SJSA1 (cell line): ENCODE measurements around the gene DSCAM. TPM values are rescaled to one million over a fixed set of nuclear protein-coding genes. Genes with fewer than 3 reads are reported as not detected.

Source experiments
- DNase-seq, 2 experiments: peaks; one replicate each; pipeline ENCODE4 v3.0.0-alpha.2; 2015 to 2020; ENCODE audit warnings: low spot score in 2 of 2, low read depth in 1 of 2
- H3K27ac ChIP-seq: fragments of 250-450 bp; sonication (Bioruptor Pico); 2 replicates; pipeline ENCODE4 v1.5.1; 2020; ENCODE audit warnings: mild to moderate bottlenecking, moderate library complexity
- H3K27me3 ChIP-seq: fragments of 250-450 bp; sonication (Bioruptor Pico); replicated peaks from 2 replicates; pipeline ENCODE4 v1.5.1; 2020; ENCODE audit warnings: mild to moderate bottlenecking, moderate library complexity
- H3K36me3 ChIP-seq: fragments of 250-450 bp; sonication (Bioruptor Pico); 2 replicates; pipeline ENCODE4 v1.5.1; 2020; ENCODE audit warnings: mild to moderate bottlenecking
- H3K4me1 ChIP-seq: fragments of 250-450 bp; sonication (Bioruptor Pico); replicated peaks from 2 replicates; pipeline ENCODE4 v1.6.1; 2021; ENCODE audit warnings: mild to moderate bottlenecking
- H3K4me3 ChIP-seq: fragments of 250-450 bp; sonication (Bioruptor Pico); 2 replicates; pipeline ENCODE4 v1.5.1; 2020; ENCODE audit warnings: mild to moderate bottlenecking
- H3K9me3 ChIP-seq: fragments of 250-450 bp; sonication (Bioruptor Pico); replicated peaks from 2 replicates; pipeline ENCODE4 v1.5.1; 2020; ENCODE audit warnings: mild to moderate bottlenecking
- total RNA-seq: library from RNA; depleted of rRNA; stranded (reverse); fragments of >200 nt; shearing (Covaris generic); gene quantifications from 2 replicates; pipeline ENCODE4 v1.2.3, GENCODE V29; 2014

The DSCAM gene
- total RNA-seq, 1 experiment from 2014 or later = not detected

- Histone ChIP-seq H3K27me3 (no peaks in the 10 kb centered on the region), H3K4me1 (no peaks in the 10 kb centered on the region), H3K36me3 (no peaks in the 10 kb centered on the region), H3K27ac (no peak overlapping the region), H3K4me3 (no peak overlapping the region), H3K9me3 (no peaks in the 10 kb centered on the region)
- no peak for DNase-seq
Observed at GRCh38 chr21:40074710-40075109, 772.2 kb downstream of the DSCAM start.

- no peak overlapping the region for H3K27ac ChIP-seq
- H3K36me3 ChIP-seq = no peaks in the 10 kb centered on the region
- H3K9me3 ChIP-seq = no peaks in the 10 kb centered on the region
- no peaks in the 10 kb centered on the region for H3K4me1 ChIP-seq
- no peak overlapping the region for H3K4me3 ChIP-seq
- no peak for DNase-seq
- H3K27me3 ChIP-seq = no peaks in the 10 kb centered on the region
Observed at GRCh38 chr21:40074198-40074597, 772.8 kb downstream of the DSCAM start.

- no peak for DNase-seq
- Histone ChIP-seq H3K27ac (no peak overlapping the region), H3K36me3 (no peaks in the 10 kb centered on the region), H3K9me3 (no peaks in the 10 kb centered on the region), H3K4me1 (no peaks in the 10 kb centered on the region), H3K4me3 (no peak overlapping the region), H3K27me3 (no peaks in the 10 kb centered on the region)
Observed at GRCh38 chr21:40073642-40074041, 773.3 kb downstream of the DSCAM start.

GRCh38 chr21:40070871-40071270 lies 776.1 kb downstream of the DSCAM start:
- Histone ChIP-seq H3K9me3 (no peaks in the 10 kb centered on the region), H3K4me1 (no peaks in the 10 kb centered on the region), H3K4me3 (no peak overlapping the region), H3K27me3 (no peaks in the 10 kb centered on the region), H3K27ac (no peak overlapping the region), H3K36me3 (no peaks in the 10 kb centered on the region)
- no peak for DNase-seq

GRCh38 chr21:40067751-40068150 lies 779.2 kb downstream of the DSCAM start:
- no peaks in the 10 kb centered on the region for H3K4me1 ChIP-seq
- H3K4me3 ChIP-seq = no peak overlapping the region
- no peaks in the 10 kb centered on the region for H3K9me3 ChIP-seq
- no peak for DNase-seq
- H3K27ac ChIP-seq = no peak overlapping the region
- no peaks in the 10 kb centered on the region for H3K27me3 ChIP-seq
- no peaks in the 10 kb centered on the region for H3K36me3 ChIP-seq

- DNase-seq = no peak
- no peak overlapping the region for H3K27ac ChIP-seq
- no peaks in the 10 kb centered on the region for H3K9me3 ChIP-seq
- H3K4me1 ChIP-seq = no peaks in the 10 kb centered on the region
- no peaks in the 10 kb centered on the region for H3K36me3 ChIP-seq
- no peaks in the 10 kb centered on the region for H3K27me3 ChIP-seq
- no peak overlapping the region for H3K4me3 ChIP-seq
Observed at GRCh38 chr21:40066221-40066620, 780.7 kb downstream of the DSCAM start.

GRCh38 chr21:40060083-40060677 lies 786.8 kb downstream of the DSCAM start:
- H3K4me3 ChIP-seq = no peak overlapping the region
- no peak for DNase-seq
- H3K9me3 ChIP-seq = no peaks in the 10 kb centered on the region
- H3K4me1 ChIP-seq = no peaks in the 10 kb centered on the region
- H3K27ac ChIP-seq = no peak overlapping the region
- no peaks in the 10 kb centered on the region for H3K27me3 ChIP-seq
- no peaks in the 10 kb centered on the region for H3K36me3 ChIP-seq

- Histone ChIP-seq H3K27me3 (no peaks in the 10 kb centered on the region), H3K4me3 (no peak overlapping the region), H3K27ac (no peak overlapping the region), H3K9me3 (no peaks in the 10 kb centered on the region), H3K36me3 (no peaks in the 10 kb centered on the region), H3K4me1 (no peaks in the 10 kb centered on the region)
- DNase-seq = no peak
Observed at GRCh38 chr21:40057331-40057730, 789.6 kb downstream of the DSCAM start.

- Histone ChIP-seq H3K9me3 (no peaks in the 10 kb centered on the region), H3K4me3 (no peak overlapping the region), H3K4me1 (no peaks in the 10 kb centered on the region), H3K36me3 (no peaks in the 10 kb centered on the region), H3K27me3 (no peaks in the 10 kb centered on the region), H3K27ac (no peak overlapping the region)
- DNase-seq = no peak
Observed at GRCh38 chr21:40056031-40056430, 790.9 kb downstream of the DSCAM start.

GRCh38 chr21:40054403-40054802 lies 792.6 kb downstream of the DSCAM start:
- no peak overlapping the region for H3K4me3 ChIP-seq
- H3K27ac ChIP-seq = no peak overlapping the region
- no peaks in the 10 kb centered on the region for H3K27me3 ChIP-seq
- H3K36me3 ChIP-seq = no peaks in the 10 kb centered on the region
- DNase-seq = no peak
- H3K4me1 ChIP-seq = no peaks in the 10 kb centered on the region
- no peaks in the 10 kb centered on the region for H3K9me3 ChIP-seq

GRCh38 chr21:40053007-40053406 lies 794.0 kb downstream of the DSCAM start:
- Histone ChIP-seq H3K4me3 (no peak overlapping the region), H3K9me3 (no peaks in the 10 kb centered on the region), H3K36me3 (no peaks in the 10 kb centered on the region), H3K27ac (no peak overlapping the region), H3K27me3 (no peaks in the 10 kb centered on the region), H3K4me1 (no peaks in the 10 kb centered on the region)
- DNase-seq = no peak

- Histone ChIP-seq H3K27me3 (no peaks in the 10 kb centered on the region), H3K36me3 (no peaks in the 10 kb centered on the region), H3K4me1 (no peaks in the 10 kb centered on the region), H3K9me3 (no peaks in the 10 kb centered on the region), H3K4me3 (no peak overlapping the region), H3K27ac (no peak overlapping the region)
- DNase-seq = no peak
Observed at GRCh38 chr21:40052276-40052675, 794.7 kb downstream of the DSCAM start.

- no peak overlapping the region for H3K4me3 ChIP-seq
- DNase-seq = no peak
Observed at GRCh38 chr21:40051801-40052200, 795.2 kb downstream of the DSCAM start.

GRCh38 chr21:40049931-40050290 lies 797.0 kb downstream of the DSCAM start:
- DNase-seq = no peak
- no peaks in the 10 kb centered on the region for H3K27me3 ChIP-seq
- H3K4me3 ChIP-seq = no peak overlapping the region
- no peaks in the 10 kb centered on the region for H3K9me3 ChIP-seq
- H3K36me3 ChIP-seq = no peaks in the 10 kb centered on the region
- H3K4me1 ChIP-seq = no peaks in the 10 kb centered on the region
- H3K27ac ChIP-seq = no peak overlapping the region

More at GRCh38 chr21:40051801-40052200, 795.2 kb downstream of the DSCAM start:
- Histone ChIP-seq H3K4me1 (no peaks in the 10 kb centered on the region), H3K27ac (no peak overlapping the region), H3K27me3 (no peaks in the 10 kb centered on the region), H3K36me3 (no peaks in the 10 kb centered on the region), H3K9me3 (no peaks in the 10 kb centered on the region)
